T-cell (primary cell): Measurements from ENCODE around the gene SLC44A1. TPM values are rescaled to one million over a fixed set of nuclear protein-coding genes. Genes with fewer than 3 reads are reported as not detected.

ENCODE experiments used
- ATAC-seq, 4 experiments: fragments of 200-7000 bp in 3 of 4; fragments of 150-1000 bp in 1 of 4; cut with Tn5 transposase; replicated peaks in 1 of 4; 1 replicate in 3 of 4; 2 replicates in 1 of 4; pipeline ENCODE4 v1.10.0; 2021; ENCODE audit warnings: moderate library complexity in 3 of 4, mild to moderate bottlenecking in 2 of 4, moderate number of reproducible peaks in 1 of 4
- CTCF ChIA-PET, 2 donors: fragments of 300-600 bp; sonication (Branson Sonifier 250); formaldehyde crosslinking; loops; one replicate each; lab custom pipeline; 2022; ENCODE audit warnings: antibody characterized with exemption in 2 of 2; lab: Charles Lee
- POLR2A ChIA-PET, 2 donors: fragments of 300-600 bp; sonication (Branson Sonifier 250); formaldehyde crosslinking; loops; one replicate each; lab custom pipeline; 2022; ENCODE audit warnings: antibody characterized with exemption in 2 of 2; lab: Charles Lee
- DNase-seq, 35 experiments: peaks; one replicate each; pipeline versions ENCODE4 v3.0.0 to v3.0.0-alpha.2; 2013 to 2023
- H3K27ac ChIP-seq: one replicate; pipeline ENCODE4 v1.5.1; 2013; ENCODE audit warnings: low read length
- H3K27me3 ChIP-seq, 2 experiments: replicated peaks in 1 of 2; 1 replicate in 1 of 2; 2 replicates in 1 of 2; pipeline versions ENCODE4 v1.6.1 to v1.7.0; 2013; ENCODE audit warnings: low read length in 1 of 2, mixed read lengths in 1 of 2; ENCODE audit not compliant: control insufficient read depth in 2 of 2, insufficient read depth in 2 of 2; ENCODE audit errors: extremely low read depth in 1 of 2
- H3K36me3 ChIP-seq, 2 donors: 1 replicate in 1 of 2; 2 replicates in 1 of 2; pipeline versions ENCODE4 v1.6.1 to v1.7.0; 2013; ENCODE audit warnings: low read length in 1 of 2; ENCODE audit not compliant: control insufficient read depth in 2 of 2, insufficient read depth in 1 of 2; ENCODE audit errors: extremely low read depth in 1 of 2
- H3K4me1 ChIP-seq, 2 experiments: 1 replicate in 1 of 2; 2 replicates in 1 of 2; pipeline versions ENCODE4 v1.6.1 to v1.7.0; 2013; ENCODE audit warnings: low read length in 2 of 2, mixed read lengths in 1 of 2; ENCODE audit not compliant: insufficient read depth in 2 of 2, control insufficient read depth in 1 of 2; ENCODE audit errors: extremely low read depth in 1 of 2
- H3K4me3 ChIP-seq, 2 donors: 1 replicate in 1 of 2; 2 replicates in 1 of 2; pipeline versions ENCODE4 v1.5.1 to v1.7.0; 2013; ENCODE audit warnings: mild to moderate bottlenecking in 2 of 2, low read length in 1 of 2, moderate library complexity in 1 of 2; ENCODE audit not compliant: control insufficient read depth in 1 of 2; ENCODE audit errors: extremely low read depth in 1 of 2
- H3K9me3 ChIP-seq: 2 replicates; pipeline ENCODE4 v1.7.0; 2013
- H3K27ac Mint-ChIP-seq, 2 donors: one replicate each; pipeline ENCODE4 v1.8.0; 2020 to 2021; ENCODE audit warnings: mild to moderate bottlenecking in 2 of 2, mixed read lengths in 2 of 2
- H3K27me3 Mint-ChIP-seq, 2 donors: one replicate each; pipeline ENCODE4 v1.8.0; 2021 to 2022; ENCODE audit warnings: mixed read lengths in 2 of 2
- H3K36me3 Mint-ChIP-seq: one replicate; pipeline ENCODE4 v1.8.0; 2021; ENCODE audit warnings: mixed read lengths
- H3K4me1 Mint-ChIP-seq, 3 donors: one replicate each; pipeline ENCODE4 v1.8.0; 2020 to 2022; ENCODE audit warnings: mixed read lengths in 3 of 3, mild to moderate bottlenecking in 1 of 3
- H3K4me3 Mint-ChIP-seq, 3 donors: one replicate each; pipeline ENCODE4 v1.8.0; 2020 to 2022; ENCODE audit warnings: mild to moderate bottlenecking in 3 of 3, mixed read lengths in 3 of 3, moderate library complexity in 3 of 3
- H3K9me3 Mint-ChIP-seq, 3 donors: one replicate each; pipeline ENCODE4 v1.8.0; 2020 to 2022; ENCODE audit warnings: mixed read lengths in 3 of 3
- WGBS: methylation state at CpG from one replicate; pipeline ENCODE4 v1.1.5; 2013; ENCODE audit warnings: missing lambda C conversion rate; ENCODE audit not compliant: insufficient coverage; 5-methylcytosine and 5-hydroxymethylcytosine counted together
- total RNA-seq, 35 experiments: library from RNA in 6 of 35; stranded (reverse) in 6 of 35; fragments of 120-200 nt in 1 of 35; gene quantifications; one replicate each; pipeline versions ENCODE4 v1.2.1 to v1.2.4 and lab custom pipeline; 2013 to 2026

The SLC44A1 gene
- total RNA-seq, 5 donors from 2014 or later (not counting 1 experiment from before 2014, with no cell fraction given): 7.3 to 10.2 (median 9.4) TPM

DNA sequence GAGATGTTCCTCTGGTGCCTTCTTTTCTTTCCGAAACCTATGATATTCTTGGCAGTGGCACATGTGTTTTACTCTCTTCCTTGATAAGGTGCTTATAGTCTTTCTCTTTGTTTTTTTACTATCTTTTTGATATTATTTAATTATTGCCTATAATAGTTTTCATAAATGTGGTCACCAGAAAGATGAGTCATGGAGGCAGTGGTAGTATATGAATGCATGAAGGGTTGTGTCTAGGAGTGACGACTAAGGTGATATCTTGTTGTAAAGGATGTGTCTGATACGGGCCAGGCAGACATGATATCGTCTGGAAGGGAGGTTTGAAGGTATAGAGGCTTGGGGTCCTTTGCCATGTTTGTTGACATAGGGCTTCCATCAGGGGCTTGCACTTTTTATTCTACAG lies 36.8 kb downstream of the SLC44A1 start:
- H3K36me3 ChIP-seq: peaks cover 0 to 2% of the 10 kb centered on the region in 2 donors
- ChIA-PET POLR2A (interaction anchor here in 1 of 2 donors (0.5 kb wide), 1 partner anchor 385 kb away, joined by 6 read pairs; no protein-coding TSS in a partner anchor), CTCF (no interaction called here)
- Mint-ChIP-seq H3K4me1 (peaks cover 5 to 11% (median 5%) of the 10 kb centered on the region in 3 donors), H3K9me3 (no peaks in the 10 kb centered on the region), H3K27me3 (no peaks in the 10 kb centered on the region), H3K4me3 (no peak overlapping the region), H3K27ac (no peak overlapping the region), H3K36me3 (peaks cover 3% of the 10 kb centered on the region)
- 84% methylated on average over 2 of the region's 4 CpGs for WGBS
- H3K4me1 ChIP-seq: no peaks in the 10 kb centered on the region
- no peaks in the 10 kb centered on the region for H3K27me3 ChIP-seq
- no peak for ATAC-seq
- DNase-seq: no peak
- H3K4me3 ChIP-seq: no peak overlapping the region
- no peaks in the 10 kb centered on the region for H3K9me3 ChIP-seq
- H3K27ac ChIP-seq: no peak overlapping the region

- DNase-seq: no peak
- Histone ChIP-seq H3K9me3 (no peaks in the 10 kb centered on the region), H3K36me3 (peaks cover 0 to 2% of the 10 kb centered on the region in 2 donors), H3K27ac (no peak overlapping the region), H3K4me1 (no peaks in the 10 kb centered on the region), H3K27me3 (no peaks in the 10 kb centered on the region), H3K4me3 (no peak overlapping the region)
- ChIA-PET POLR2A (no interaction called here), CTCF (interaction anchor here in 1 of 2 donors (0.8 kb wide), 1 partner anchor 38 kb away, joined by 3 read pairs; no protein-coding TSS in a partner anchor)
- Mint-ChIP-seq H3K27ac (no peak overlapping the region), H3K9me3 (no peaks in the 10 kb centered on the region), H3K4me1 (peaks cover 5 to 11% (median 5%) of the 10 kb centered on the region in 3 donors), H3K4me3 (no peak overlapping the region), H3K36me3 (peaks cover 5% of the 10 kb centered on the region), H3K27me3 (no peaks in the 10 kb centered on the region)
- 100% methylated on average over 1 of the region's 1 CpG for WGBS
- ATAC-seq: no peak
Measured at GRCh38 chr9:105281926-105282325, 37.5 kb downstream of the SLC44A1 start.

DNA sequence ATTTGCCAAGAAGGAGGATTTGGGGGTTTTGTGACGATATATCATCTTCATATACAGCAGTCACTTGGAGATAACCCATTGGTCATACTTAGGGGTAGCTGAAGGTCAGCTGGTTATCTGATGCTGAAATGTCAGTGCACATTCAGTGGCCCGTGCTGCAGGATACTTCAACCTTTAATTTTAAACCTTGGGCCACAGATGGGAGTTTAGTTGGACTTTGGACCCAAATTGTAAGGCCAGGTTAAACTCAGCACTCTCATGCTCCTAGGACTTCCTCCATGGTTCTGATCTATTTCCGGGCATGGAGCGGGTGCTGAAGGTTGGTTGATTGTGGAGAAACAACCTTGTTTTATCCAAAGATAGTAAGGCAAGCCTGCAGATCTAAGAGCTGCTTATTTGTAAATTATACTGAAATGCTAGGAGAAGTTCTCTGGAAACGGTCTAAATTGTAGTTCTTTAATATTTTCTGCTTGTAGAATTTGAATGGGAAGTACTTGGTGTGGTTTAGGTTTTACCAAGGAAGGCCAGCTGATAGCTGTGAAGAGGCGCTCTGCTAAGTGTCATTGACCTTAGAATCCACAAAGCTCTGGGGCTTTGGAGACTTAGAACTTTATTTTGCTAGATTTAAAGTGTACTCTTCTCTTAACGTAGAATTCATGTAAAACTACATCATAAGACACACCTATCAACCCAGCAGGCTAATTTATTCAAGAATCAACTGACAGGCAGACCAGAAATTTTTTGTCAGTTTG lies 38.6 kb downstream of the SLC44A1 start:
- no peak overlapping the region for H3K4me3 Mint-ChIP-seq
- CTCF ChIA-PET: no interaction called here

GRCh38 chr9:105283795-105284194 lies 39.3 kb downstream of the SLC44A1 start:
- no peaks in the 10 kb centered on the region for H3K9me3 ChIP-seq
- no peaks in the 10 kb centered on the region for H3K36me3 ChIP-seq
- peaks cover 5 to 11% (median 5%) of the 10 kb centered on the region in 3 donors for H3K4me1 Mint-ChIP-seq
- ChIA-PET CTCF (interaction anchor here in 1 of 2 donors (0.6 kb wide), 1 partner anchor 19 kb away, joined by 4 read pairs; no protein-coding TSS in a partner anchor), POLR2A (interaction anchor here in 1 of 2 donors (0.6 kb wide), 2 partner anchors 142 to 258 kb away, joined by 7 to 8 read pairs; no protein-coding TSS in a partner anchor)
- no peak overlapping the region for H3K27ac ChIP-seq
- DNase-seq (no peak), ATAC-seq (no peak)
- no peaks in the 10 kb centered on the region for H3K27me3 Mint-ChIP-seq
- no peaks in the 10 kb centered on the region for H3K27me3 ChIP-seq
- no peaks in the 10 kb centered on the region for H3K4me1 ChIP-seq
- H3K4me3 ChIP-seq: no peak overlapping the region
- peaks cover 5% of the 10 kb centered on the region for H3K36me3 Mint-ChIP-seq
- no peak overlapping the region for H3K27ac Mint-ChIP-seq
- WGBS: no CpG with 5 or more reads among the region's 1 CpG
- H3K9me3 Mint-ChIP-seq: no peaks in the 10 kb centered on the region
- H3K4me3 Mint-ChIP-seq: no peak overlapping the region

More for the DNA sequence above, 38.6 kb downstream of the SLC44A1 start:
- Mint-ChIP-seq H3K27ac (no peak overlapping the region), H3K9me3 (no peaks in the 10 kb centered on the region), H3K36me3 (peaks cover 5% of the 10 kb centered on the region), H3K4me1 (peaks cover 5 to 11% (median 5%) of the 10 kb centered on the region in 3 donors), H3K27me3 (no peaks in the 10 kb centered on the region)
- no peaks in the 10 kb centered on the region for H3K36me3 ChIP-seq
- no peaks in the 10 kb centered on the region for H3K9me3 ChIP-seq
- DNase-seq (no peak), ATAC-seq (no peak)
- no peak overlapping the region for H3K4me3 ChIP-seq
- H3K27ac ChIP-seq: no peak overlapping the region
- H3K27me3 ChIP-seq: no peaks in the 10 kb centered on the region
- H3K4me1 ChIP-seq: no peaks in the 10 kb centered on the region
- 63% methylated on average over 1 of the region's 7 CpGs for WGBS
- POLR2A ChIA-PET: no interaction called here

DNA sequence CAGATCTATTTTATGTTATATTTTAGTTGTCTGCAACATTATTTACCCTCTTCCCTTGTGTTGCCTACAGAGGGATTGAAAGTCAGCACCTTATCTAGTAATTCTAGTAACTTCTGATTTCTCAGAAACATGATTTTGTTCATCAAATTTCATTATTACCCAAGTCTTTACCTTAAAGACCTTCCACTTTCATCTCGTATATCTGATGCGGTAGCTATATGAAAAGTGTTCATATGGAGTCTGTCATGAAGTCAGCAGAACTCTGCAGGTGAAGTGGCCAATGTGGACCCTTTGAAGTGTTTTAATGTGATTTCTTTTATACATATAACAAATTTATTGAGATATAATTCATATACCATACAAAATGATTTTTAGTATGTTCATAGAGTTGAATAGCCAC lies 40.0 kb downstream of the SLC44A1 start:
- Histone ChIP-seq H3K27me3 (no peaks in the 10 kb centered on the region), H3K9me3 (no peaks in the 10 kb centered on the region), H3K27ac (no peak overlapping the region), H3K36me3 (no peaks in the 10 kb centered on the region), H3K4me3 (no peak overlapping the region), H3K4me1 (no peaks in the 10 kb centered on the region)
- no CpG with 5 or more reads among the region's 2 CpGs for WGBS
- peaks cover 5% of the 10 kb centered on the region for H3K36me3 Mint-ChIP-seq
- H3K27ac Mint-ChIP-seq: no peak overlapping the region
- peaks cover 5 to 11% (median 5%) of the 10 kb centered on the region in 3 donors for H3K4me1 Mint-ChIP-seq
- DNase-seq (no peak), ATAC-seq (no peak)
- H3K4me3 Mint-ChIP-seq: no peak overlapping the region
- POLR2A ChIA-PET: interaction anchor here in 1 of 2 donors (0.6 kb wide), 2 partner anchors 143 to 257 kb away, joined by 7 to 8 read pairs; no protein-coding TSS in a partner anchor
- H3K27me3 Mint-ChIP-seq: no peaks in the 10 kb centered on the region
- CTCF ChIA-PET: interaction anchor here in 1 of 2 donors (0.6 kb wide), 1 partner anchor 19 kb away, joined by 4 read pairs; no protein-coding TSS in a partner anchor
- H3K9me3 Mint-ChIP-seq: no peaks in the 10 kb centered on the region

GRCh38 chr9:105286098-105286497 lies 41.6 kb downstream of the SLC44A1 start:
- ChIA-PET CTCF (interaction anchor here in 1 of 2 donors (0.5 kb wide), 1 partner anchor 34 kb away, joined by 5 read pairs; no protein-coding TSS in a partner anchor), POLR2A (no interaction called here)

More at GRCh38 chr9:105286098-105286497, 41.6 kb downstream of the SLC44A1 start:
- Histone ChIP-seq H3K27me3 (no peaks in the 10 kb centered on the region), H3K27ac (no peak overlapping the region), H3K4me3 (no peak overlapping the region), H3K36me3 (no peaks in the 10 kb centered on the region), H3K4me1 (no peaks in the 10 kb centered on the region), H3K9me3 (no peaks in the 10 kb centered on the region)
- Mint-ChIP-seq H3K4me3 (no peak overlapping the region), H3K4me1 (peaks cover 5 to 11% (median 6%) of the 10 kb centered on the region in 3 donors), H3K36me3 (peaks cover 5% of the 10 kb centered on the region), H3K27ac (no peak overlapping the region), H3K9me3 (no peaks in the 10 kb centered on the region), H3K27me3 (no peaks in the 10 kb centered on the region)
- DNase-seq (no peak), ATAC-seq (no peak)
- WGBS: 94% methylated on average over 2 of the region's 4 CpGs
